MG63 (cell line): ENCODE results near the gene TOR2A. TPM values are rescaled to one million over a fixed set of nuclear protein-coding genes. Genes with fewer than 3 reads are reported as not detected.
"Not testable (repeated sequence)": the region's sequence is repeated elsewhere in the genome, so short reads cannot be mapped to it uniquely, and the experiment has no call there.

Experiments
- DNase-seq: peaks from one replicate; pipeline ENCODE4 v3.0.0-alpha.2; 2020
- H3K27me3 ChIP-seq: fragments of 250-450 bp; sonication (Bioruptor Pico); 2 replicates; pipeline ENCODE4 v1.5.1; 2020; ENCODE audit warnings: mild to moderate bottlenecking, moderate library complexity
- H3K36me3 ChIP-seq: fragments of 250-450 bp; sonication (Bioruptor Pico); 2 replicates; pipeline ENCODE4 v1.5.1; 2020; ENCODE audit warnings: mild to moderate bottlenecking, moderate library complexity
- H3K4me3 ChIP-seq: fragments of 250-450 bp; sonication (Bioruptor Pico); 2 replicates; pipeline ENCODE4 v1.5.1; 2020; ENCODE audit warnings: mild to moderate bottlenecking, moderate library complexity
- H3K9me3 ChIP-seq: fragments of 250-450 bp; sonication (Bioruptor Pico); 2 replicates; pipeline ENCODE4 v1.5.1; 2020; ENCODE audit warnings: mild to moderate bottlenecking, moderate library complexity
- total RNA-seq: library from RNA; depleted of rRNA; stranded (reverse); fragments of >200 nt; shearing (Covaris generic); gene quantifications from 2 replicates; pipeline ENCODE4 v1.2.3, GENCODE V29; 2014; ENCODE audit warnings: low replicate concordance

TOR2A gene
- total RNA-seq, 1 experiment from 2014 or later, result 5.8 TPM

GRCh38 chr9:127770905-127771569 is 35.9 kb upstream of the TOR2A start:
- DNase-seq, result peak; percentile 98
- Histone ChIP-seq H3K4me3 (peak overlapping the region; percentile 46), H3K27me3 (no peaks in the 10 kb centered on the region), H3K36me3 (no peaks in the 10 kb centered on the region), H3K9me3 (no peaks in the 10 kb centered on the region)

GRCh38 chr9:127770583-127770904 is 35.5 kb upstream of the TOR2A start:
- H3K9me3 ChIP-seq, result no peaks in the 10 kb centered on the region
- no peaks in the 10 kb centered on the region for H3K27me3 ChIP-seq
- H3K4me3 ChIP-seq, result no peak overlapping the region; the same call in 1 of the 2 replicates
- DNase-seq, result no peak
- no peaks in the 10 kb centered on the region for H3K36me3 ChIP-seq

- Histone ChIP-seq H3K36me3 (no peaks in the 10 kb centered on the region), H3K27me3 (no peaks in the 10 kb centered on the region), H3K4me3 (no peak overlapping the region), H3K9me3 (no peaks in the 10 kb centered on the region)
- no peak for DNase-seq
Measured at GRCh38 chr9:127769929-127770582, 35.0 kb upstream of the TOR2A start.

GRCh38 chr9:127769101-127769500 is 34.0 kb upstream of the TOR2A start:
- Histone ChIP-seq H3K27me3 (no peaks in the 10 kb centered on the region), H3K9me3 (no peaks in the 10 kb centered on the region), H3K4me3 (no peak overlapping the region), H3K36me3 (no peaks in the 10 kb centered on the region)
- DNase-seq, result no peak

- Histone ChIP-seq H3K27me3 (no peaks in the 10 kb centered on the region), H3K9me3 (no peaks in the 10 kb centered on the region), H3K36me3 (no peaks in the 10 kb centered on the region), H3K4me3 (no peak overlapping the region)
- no peak for DNase-seq
Measured at GRCh38 chr9:127768698-127769097, 33.6 kb upstream of the TOR2A start.

- H3K9me3 ChIP-seq, result no peaks in the 10 kb centered on the region
Measured at GRCh38 chr9:127767909-127768331, 32.8 kb upstream of the TOR2A start.

GRCh38 chr9:127767410-127767809 is 32.3 kb upstream of the TOR2A start:
- Histone ChIP-seq H3K4me3 (no peak overlapping the region), H3K9me3 (no peaks in the 10 kb centered on the region), H3K36me3 (no peaks in the 10 kb centered on the region), H3K27me3 (no peaks in the 10 kb centered on the region)
- DNase-seq, result no peak

More at GRCh38 chr9:127767909-127768331, 32.8 kb upstream of the TOR2A start:
- Histone ChIP-seq H3K27me3 (no peaks in the 10 kb centered on the region), H3K4me3 (no peak overlapping the region), H3K36me3 (no peaks in the 10 kb centered on the region)
- DNase-seq, result no peak

GRCh38 chr9:127765418-127765817 is 30.3 kb upstream of the TOR2A start:
- DNase-seq, result no peak
- Histone ChIP-seq H3K36me3 (no peaks in the 10 kb centered on the region), H3K9me3 (no peaks in the 10 kb centered on the region), H3K4me3 (no peak overlapping the region), H3K27me3 (no peaks in the 10 kb centered on the region)

GRCh38 chr9:127763918-127764384 is 28.9 kb upstream of the TOR2A start:
- H3K36me3 ChIP-seq, result no peaks in the 10 kb centered on the region
- no peaks in the 10 kb centered on the region for H3K27me3 ChIP-seq
- no peaks in the 10 kb centered on the region for H3K9me3 ChIP-seq
- no peak overlapping the region for H3K4me3 ChIP-seq
- no peak for DNase-seq

- Histone ChIP-seq H3K4me3 (no peak overlapping the region), H3K9me3 (no peaks in the 10 kb centered on the region), H3K27me3 (no peaks in the 10 kb centered on the region), H3K36me3 (no peaks in the 10 kb centered on the region)
- no peak for DNase-seq
Measured at GRCh38 chr9:127762111-127762676, 27.1 kb upstream of the TOR2A start.

GRCh38 chr9:127761491-127761956 is 26.4 kb upstream of the TOR2A start:
- H3K4me3 ChIP-seq, result no peak overlapping the region
- no peaks in the 10 kb centered on the region for H3K9me3 ChIP-seq
- no peak for DNase-seq

GRCh38 chr9:127761061-127761460 is 26.0 kb upstream of the TOR2A start:
- no peaks in the 10 kb centered on the region for H3K9me3 ChIP-seq
- DNase-seq, result no peak
- no peaks in the 10 kb centered on the region for H3K36me3 ChIP-seq
- no peaks in the 10 kb centered on the region; the same call in 1 of the 2 replicates for H3K27me3 ChIP-seq
- no peak overlapping the region for H3K4me3 ChIP-seq

More at GRCh38 chr9:127761491-127761956, 26.4 kb upstream of the TOR2A start:
- no peaks in the 10 kb centered on the region for H3K27me3 ChIP-seq
- no peaks in the 10 kb centered on the region for H3K36me3 ChIP-seq

- no peak for DNase-seq
- Histone ChIP-seq H3K36me3 (no peaks in the 10 kb centered on the region), H3K9me3 (no peaks in the 10 kb centered on the region), H3K27me3 (peaks cover 9% of the 10 kb centered on the region), H3K4me3 (no peak overlapping the region)
Measured at GRCh38 chr9:127758843-127759242, 23.7 kb upstream of the TOR2A start.

- H3K27me3 ChIP-seq, result peaks cover 11% of the 10 kb centered on the region
- H3K9me3 ChIP-seq, H3K36me3 ChIP-seq, H3K4me3 ChIP-seq, DNase-seq: not testable (repeated sequence)
Measured at GRCh38 chr9:127756776-127757175, 21.7 kb upstream of the TOR2A start.

GRCh38 chr9:127756233-127756632 is 21.1 kb upstream of the TOR2A start:
- Histone ChIP-seq H3K27me3 (peaks cover 11% of the 10 kb centered on the region), H3K9me3 (no peaks in the 10 kb centered on the region), H3K4me3 (no peak overlapping the region), H3K36me3 (no peaks in the 10 kb centered on the region)
- DNase-seq, result no peak

- Histone ChIP-seq H3K27me3 (peaks cover 11% of the 10 kb centered on the region), H3K9me3 (no peaks in the 10 kb centered on the region), H3K36me3 (no peaks in the 10 kb centered on the region), H3K4me3 (no peak overlapping the region)
- no peak for DNase-seq
Measured at GRCh38 chr9:127755061-127756060, 20.3 kb upstream of the TOR2A start.
